ENCODE measurements around the gene SLC38A8.

DNA sequence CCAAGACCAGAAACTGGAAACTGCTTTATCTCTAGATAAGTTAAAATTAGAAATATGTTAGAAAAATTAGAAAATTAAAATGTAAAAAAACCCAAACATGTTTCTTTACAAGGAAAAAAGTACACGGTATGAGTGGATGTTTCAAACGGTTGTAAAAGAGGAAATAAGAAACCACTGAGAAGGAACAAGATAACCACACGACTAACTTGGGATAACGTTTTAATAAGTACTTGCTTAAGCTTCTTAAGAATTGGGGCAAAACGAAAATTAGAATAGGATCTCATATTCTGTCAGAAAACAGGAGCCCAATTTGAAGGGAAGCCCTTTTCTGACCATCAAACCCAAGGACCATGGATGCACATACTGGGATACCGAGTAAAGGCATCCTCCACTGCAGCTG is 43.2 kb upstream of the SLC38A8 start:
- TF ChIP-seq, protein P1, sequence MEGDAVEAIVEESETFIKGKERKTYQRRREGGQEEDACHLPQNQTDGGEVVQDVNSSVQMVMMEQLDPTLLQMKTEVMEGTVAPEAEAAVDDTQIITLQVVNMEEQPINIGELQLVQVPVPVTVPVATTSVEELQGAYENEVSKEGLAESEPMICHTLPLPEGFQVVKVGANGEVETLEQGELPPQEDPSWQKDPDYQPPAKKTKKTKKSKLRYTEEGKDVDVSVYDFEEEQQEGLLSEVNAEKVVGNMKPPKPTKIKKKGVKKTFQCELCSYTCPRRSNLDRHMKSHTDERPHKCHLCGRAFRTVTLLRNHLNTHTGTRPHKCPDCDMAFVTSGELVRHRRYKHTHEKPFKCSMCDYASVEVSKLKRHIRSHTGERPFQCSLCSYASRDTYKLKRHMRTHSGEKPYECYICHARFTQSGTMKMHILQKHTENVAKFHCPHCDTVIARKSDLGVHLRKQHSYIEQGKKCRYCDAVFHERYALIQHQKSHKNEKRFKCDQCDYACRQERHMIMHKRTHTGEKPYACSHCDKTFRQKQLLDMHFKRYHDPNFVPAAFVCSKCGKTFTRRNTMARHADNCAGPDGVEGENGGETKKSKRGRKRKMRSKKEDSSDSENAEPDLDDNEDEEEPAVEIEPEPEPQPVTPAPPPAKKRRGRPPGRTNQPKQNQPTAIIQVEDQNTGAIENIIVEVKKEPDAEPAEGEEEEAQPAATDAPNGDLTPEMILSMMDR (IDR thresholded peaks at IDR 0.05): no peak
- TF ChIP-seq, protein P2, sequence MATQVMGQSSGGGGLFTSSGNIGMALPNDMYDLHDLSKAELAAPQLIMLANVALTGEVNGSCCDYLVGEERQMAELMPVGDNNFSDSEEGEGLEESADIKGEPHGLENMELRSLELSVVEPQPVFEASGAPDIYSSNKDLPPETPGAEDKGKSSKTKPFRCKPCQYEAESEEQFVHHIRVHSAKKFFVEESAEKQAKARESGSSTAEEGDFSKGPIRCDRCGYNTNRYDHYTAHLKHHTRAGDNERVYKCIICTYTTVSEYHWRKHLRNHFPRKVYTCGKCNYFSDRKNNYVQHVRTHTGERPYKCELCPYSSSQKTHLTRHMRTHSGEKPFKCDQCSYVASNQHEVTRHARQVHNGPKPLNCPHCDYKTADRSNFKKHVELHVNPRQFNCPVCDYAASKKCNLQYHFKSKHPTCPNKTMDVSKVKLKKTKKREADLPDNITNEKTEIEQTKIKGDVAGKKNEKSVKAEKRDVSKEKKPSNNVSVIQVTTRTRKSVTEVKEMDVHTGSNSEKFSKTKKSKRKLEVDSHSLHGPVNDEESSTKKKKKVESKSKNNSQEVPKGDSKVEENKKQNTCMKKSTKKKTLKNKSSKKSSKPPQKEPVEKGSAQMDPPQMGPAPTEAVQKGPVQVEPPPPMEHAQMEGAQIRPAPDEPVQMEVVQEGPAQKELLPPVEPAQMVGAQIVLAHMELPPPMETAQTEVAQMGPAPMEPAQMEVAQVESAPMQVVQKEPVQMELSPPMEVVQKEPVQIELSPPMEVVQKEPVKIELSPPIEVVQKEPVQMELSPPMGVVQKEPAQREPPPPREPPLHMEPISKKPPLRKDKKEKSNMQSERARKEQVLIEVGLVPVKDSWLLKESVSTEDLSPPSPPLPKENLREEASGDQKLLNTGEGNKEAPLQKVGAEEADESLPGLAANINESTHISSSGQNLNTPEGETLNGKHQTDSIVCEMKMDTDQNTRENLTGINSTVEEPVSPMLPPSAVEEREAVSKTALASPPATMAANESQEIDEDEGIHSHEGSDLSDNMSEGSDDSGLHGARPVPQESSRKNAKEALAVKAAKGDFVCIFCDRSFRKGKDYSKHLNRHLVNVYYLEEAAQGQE (IDR thresholded peaks at IDR 0.05; ENCODE audit: insufficient read depth in 1 of 2, low read depth in 2 of 2, low read length in 1 of 2): no peak

Data from Panc1 (cell line).